ENCODE results near the gene SNAI1.

SNAI1 gene

GRCh38 chr20:50020288-50020687 is 37.5 kb downstream of the SNAI1 start:
- Histone ChIP-seq H3K27me3 (replicated peaks; ENCODE audit: control insufficient read depth, insufficient read depth, low read length, poor library complexity, severe bottlenecking) (no peaks in the 10 kb centered on the region), H3K4me3 (ENCODE audit: insufficient read depth, low read depth, low read length, poor library complexity, severe bottlenecking) (no peak overlapping the region), H3K4me1 (ENCODE audit: control insufficient read depth, insufficient read depth, low read length, poor library complexity, severe bottlenecking) (no peaks in the 10 kb centered on the region), H3K9me3 (ENCODE audit: control insufficient read depth, low read length) (no peaks in the 10 kb centered on the region), H3K27ac (ENCODE audit: insufficient read depth, low read length, poor library complexity, severe bottlenecking) (no peak overlapping the region), H3K36me3 (ENCODE audit: control insufficient read depth, insufficient read depth, low read length) (no peaks in the 10 kb centered on the region)
- DNase-seq = no peak

GRCh38 chr20:50022676-50023075 is 39.9 kb downstream of the SNAI1 start:
- Histone ChIP-seq H3K4me3 (ENCODE audit: insufficient read depth, low read depth, low read length, poor library complexity, severe bottlenecking) (no peak overlapping the region), H3K4me1 (ENCODE audit: control insufficient read depth, insufficient read depth, low read length, poor library complexity, severe bottlenecking) (no peaks in the 10 kb centered on the region), H3K9me3 (ENCODE audit: control insufficient read depth, low read length) (no peaks in the 10 kb centered on the region), H3K27ac (ENCODE audit: insufficient read depth, low read length, poor library complexity, severe bottlenecking) (no peak overlapping the region), H3K36me3 (ENCODE audit: control insufficient read depth, insufficient read depth, low read length) (no peaks in the 10 kb centered on the region), H3K27me3 (replicated peaks; ENCODE audit: control insufficient read depth, insufficient read depth, low read length, poor library complexity, severe bottlenecking) (no peaks in the 10 kb centered on the region)
- DNase-seq = no peak

GRCh38 chr20:50023116-50023805 is 40.5 kb downstream of the SNAI1 start:
- no peaks in the 10 kb centered on the region for H3K4me1 ChIP-seq (ENCODE audit: control insufficient read depth, insufficient read depth, low read length, poor library complexity, severe bottlenecking)
- no peak overlapping the region for H3K27ac ChIP-seq (ENCODE audit: insufficient read depth, low read length, poor library complexity, severe bottlenecking)
- no peak for DNase-seq
- H3K4me3 ChIP-seq (ENCODE audit: insufficient read depth, low read depth, low read length, poor library complexity, severe bottlenecking) = no peak overlapping the region
- H3K36me3 ChIP-seq (ENCODE audit: control insufficient read depth, insufficient read depth, low read length) = no peaks in the 10 kb centered on the region
- no peaks in the 10 kb centered on the region for H3K9me3 ChIP-seq (ENCODE audit: control insufficient read depth, low read length)
- no peaks in the 10 kb centered on the region for H3K27me3 ChIP-seq (replicated peaks; ENCODE audit: control insufficient read depth, insufficient read depth, low read length, poor library complexity, severe bottlenecking)

- H3K4me3 ChIP-seq (ENCODE audit: insufficient read depth, low read depth, low read length, poor library complexity, severe bottlenecking) = no peak overlapping the region
- H3K27me3 ChIP-seq (replicated peaks; ENCODE audit: control insufficient read depth, insufficient read depth, low read length, poor library complexity, severe bottlenecking) = no peaks in the 10 kb centered on the region
- H3K9me3 ChIP-seq (ENCODE audit: control insufficient read depth, low read length) = no peaks in the 10 kb centered on the region
- no peaks in the 10 kb centered on the region for H3K4me1 ChIP-seq (ENCODE audit: control insufficient read depth, insufficient read depth, low read length, poor library complexity, severe bottlenecking)
- DNase-seq = no peak
- no peaks in the 10 kb centered on the region for H3K36me3 ChIP-seq (ENCODE audit: control insufficient read depth, insufficient read depth, low read length)
- no peak overlapping the region for H3K27ac ChIP-seq (ENCODE audit: insufficient read depth, low read length, poor library complexity, severe bottlenecking)
Observed at GRCh38 chr20:50026746-50027575, 44.2 kb downstream of the SNAI1 start.

GRCh38 chr20:50027611-50028105 is 44.9 kb downstream of the SNAI1 start:
- Histone ChIP-seq H3K4me3 (ENCODE audit: insufficient read depth, low read depth, low read length, poor library complexity, severe bottlenecking) (no peak overlapping the region), H3K9me3 (ENCODE audit: control insufficient read depth, low read length) (no peaks in the 10 kb centered on the region), H3K27ac (ENCODE audit: insufficient read depth, low read length, poor library complexity, severe bottlenecking) (no peak overlapping the region), H3K36me3 (ENCODE audit: control insufficient read depth, insufficient read depth, low read length) (no peaks in the 10 kb centered on the region), H3K4me1 (ENCODE audit: control insufficient read depth, insufficient read depth, low read length, poor library complexity, severe bottlenecking) (no peaks in the 10 kb centered on the region), H3K27me3 (replicated peaks; ENCODE audit: control insufficient read depth, insufficient read depth, low read length, poor library complexity, severe bottlenecking) (no peaks in the 10 kb centered on the region)
- no peak for DNase-seq

GRCh38 chr20:50029083-50029696 is 46.4 kb downstream of the SNAI1 start:
- Histone ChIP-seq H3K27me3 (replicated peaks; ENCODE audit: control insufficient read depth, insufficient read depth, low read length, poor library complexity, severe bottlenecking) (no peaks in the 10 kb centered on the region), H3K9me3 (ENCODE audit: control insufficient read depth, low read length) (no peaks in the 10 kb centered on the region), H3K36me3 (ENCODE audit: control insufficient read depth, insufficient read depth, low read length) (no peaks in the 10 kb centered on the region), H3K4me1 (ENCODE audit: control insufficient read depth, insufficient read depth, low read length, poor library complexity, severe bottlenecking) (no peaks in the 10 kb centered on the region), H3K27ac (ENCODE audit: insufficient read depth, low read length, poor library complexity, severe bottlenecking) (no peak overlapping the region), H3K4me3 (ENCODE audit: insufficient read depth, low read depth, low read length, poor library complexity, severe bottlenecking) (no peak overlapping the region)
- DNase-seq = no peak

GRCh38 chr20:50029697-50030461 is 47.1 kb downstream of the SNAI1 start:
- Histone ChIP-seq H3K4me3 (ENCODE audit: insufficient read depth, low read depth, low read length, poor library complexity, severe bottlenecking) (no peak overlapping the region), H3K36me3 (ENCODE audit: control insufficient read depth, insufficient read depth, low read length) (no peaks in the 10 kb centered on the region), H3K9me3 (ENCODE audit: control insufficient read depth, low read length) (no peaks in the 10 kb centered on the region), H3K27ac (ENCODE audit: insufficient read depth, low read length, poor library complexity, severe bottlenecking) (no peak overlapping the region), H3K27me3 (replicated peaks; ENCODE audit: control insufficient read depth, insufficient read depth, low read length, poor library complexity, severe bottlenecking) (no peaks in the 10 kb centered on the region), H3K4me1 (ENCODE audit: control insufficient read depth, insufficient read depth, low read length, poor library complexity, severe bottlenecking) (no peaks in the 10 kb centered on the region)
- DNase-seq = no peak

- no peaks in the 10 kb centered on the region for H3K9me3 ChIP-seq (ENCODE audit: control insufficient read depth, low read length)
- H3K4me3 ChIP-seq (ENCODE audit: insufficient read depth, low read depth, low read length, poor library complexity, severe bottlenecking) = no peak overlapping the region
- no peaks in the 10 kb centered on the region for H3K4me1 ChIP-seq (ENCODE audit: control insufficient read depth, insufficient read depth, low read length, poor library complexity, severe bottlenecking)
- DNase-seq = no peak
- no peaks in the 10 kb centered on the region for H3K27me3 ChIP-seq (replicated peaks; ENCODE audit: control insufficient read depth, insufficient read depth, low read length, poor library complexity, severe bottlenecking)
- no peaks in the 10 kb centered on the region for H3K36me3 ChIP-seq (ENCODE audit: control insufficient read depth, insufficient read depth, low read length)
- H3K27ac ChIP-seq (ENCODE audit: insufficient read depth, low read length, poor library complexity, severe bottlenecking) = no peak overlapping the region
Observed at GRCh38 chr20:50032955-50033666, 50.3 kb downstream of the SNAI1 start.

GRCh38 chr20:50034567-50035180 is 51.9 kb downstream of the SNAI1 start:
- no peaks in the 10 kb centered on the region for H3K9me3 ChIP-seq (ENCODE audit: control insufficient read depth, low read length)
- no peaks in the 10 kb centered on the region for H3K36me3 ChIP-seq (ENCODE audit: control insufficient read depth, insufficient read depth, low read length)
- no peaks in the 10 kb centered on the region for H3K4me1 ChIP-seq (ENCODE audit: control insufficient read depth, insufficient read depth, low read length, poor library complexity, severe bottlenecking)
- H3K27ac ChIP-seq (ENCODE audit: insufficient read depth, low read length, poor library complexity, severe bottlenecking) = no peak overlapping the region
- no peak overlapping the region for H3K4me3 ChIP-seq (ENCODE audit: insufficient read depth, low read depth, low read length, poor library complexity, severe bottlenecking)
- no peak for DNase-seq
- H3K27me3 ChIP-seq (replicated peaks; ENCODE audit: control insufficient read depth, insufficient read depth, low read length, poor library complexity, severe bottlenecking) = no peaks in the 10 kb centered on the region

Data from effector memory CD4-positive, alpha-beta T cell (primary cell).